Breast epithelium (tissue), 4 donors: ENCODE data around the gene NSL1. TPM values are rescaled to one million over a fixed set of nuclear protein-coding genes. Genes with fewer than 3 reads are reported as not detected.

Source experiments
- DNase-seq, 2 donors: peaks; one replicate each; pipeline ENCODE4 v3.0.0-alpha.2; 2019; ENCODE audit warnings: low spot score in 2 of 2
- H3K27ac ChIP-seq, 2 donors: fragments of 200-600 bp; sonication (generic) in 1 of 2; one replicate each; pipeline ENCODE4 v1.5.1; 2016 to 2019; ENCODE audit warnings: mild to moderate bottlenecking in 1 of 2
- H3K27me3 ChIP-seq, 2 donors: fragments of 200-600 bp; sonication (generic) in 1 of 2; one replicate each; pipeline versions ENCODE4 v1.5.1 to v1.6.0; 2017 to 2019; ENCODE audit warnings: control low read depth in 1 of 2, mild to moderate bottlenecking in 1 of 2
- H3K36me3 ChIP-seq: fragments of 200-600 bp; one replicate; pipeline ENCODE4 v1.5.1; 2019
- H3K4me1 ChIP-seq, 2 donors: fragments of 200-600 bp; sonication (generic); one replicate each; pipeline ENCODE4 v1.5.1; 2016 to 2019; ENCODE audit warnings: control low read depth in 1 of 2
- H3K4me3 ChIP-seq, 3 donors: fragments of 200-600 bp; sonication (generic); 1 replicate in 2 of 3; 2 replicates in 1 of 3; pipeline ENCODE4 v1.5.1; 2016 to 2019; ENCODE audit warnings: mild to moderate bottlenecking in 3 of 3, moderate library complexity in 2 of 3
- H3K9me3 ChIP-seq, 2 donors: fragments of 200-600 bp; sonication (generic) in 1 of 2; one replicate each; pipeline ENCODE4 v1.5.1; 2016 to 2019; ENCODE audit warnings: control low read depth in 1 of 2
- POLR2A ChIP-seq: fragments of 450-650 bp; IDR thresholded peaks from one replicate; pipeline ENCODE4 v1.6.1; 2016; ENCODE audit warnings: antibody characterized with exemption, mild to moderate bottlenecking, moderate library complexity
- POLR2AphosphoS5 ChIP-seq, 3 donors: sonication (generic); formaldehyde crosslinking; IDR thresholded peaks; one replicate each; pipeline ENCODE4 v1.6.1; 2017; ENCODE audit warnings: antibody characterized with exemption in 3 of 3
- intact Hi-C: fragments of 100-400 bp; cut with DNase I; formaldehyde crosslinking; loops from one replicate; pipeline ENCODE4 v1.15.1; 2023; ENCODE audit warnings: low total_unique reads
- total RNA-seq, 3 donors: library from RNA; depleted of rRNA; stranded (reverse); fragments of >200 nt; gene quantifications; one replicate each; pipeline ENCODE4 v1.1.0, GENCODE V29; 2016
- TF ChIP-seq, protein P1 (sequence below), 3 donors: fragments of 450-650 bp; IDR thresholded peaks; one replicate each; pipeline ENCODE4 v1.5.1; 2016 to 2017; ENCODE audit warnings: antibody characterized with exemption in 3 of 3, mild to moderate bottlenecking in 3 of 3, moderate library complexity in 3 of 3

NSL1 gene
- total RNA-seq, 3 donors from 2014 or later = 28.5 to 47.5 (median 44.6) TPM

GRCh38 chr1:212794561-212795014 is 3.0 kb upstream of the NSL1 start:
- intact Hi-C loops = no loop called here

GRCh38 chr1:212792396-212792908 is 875 bp upstream of the NSL1 start:
- H3K4me1 ChIP-seq = peaks cover 0 to 11% of the 10 kb centered on the region in 2 donors
- H3K27me3 ChIP-seq = no peaks in the 10 kb centered on the region
- no peaks in the 10 kb centered on the region for H3K9me3 ChIP-seq
- peak overlapping the region; percentile 74 to 96 (median 75) for H3K4me3 ChIP-seq
- DNase-seq = no peak
- H3K27ac ChIP-seq = peak overlapping the region; percentile 90 to 97
- H3K36me3 ChIP-seq = no peaks in the 10 kb centered on the region
- intact Hi-C loops = no loop called here
- TF ChIP-seq POLR2A = no peak
- TF ChIP-seq, protein P1, sequence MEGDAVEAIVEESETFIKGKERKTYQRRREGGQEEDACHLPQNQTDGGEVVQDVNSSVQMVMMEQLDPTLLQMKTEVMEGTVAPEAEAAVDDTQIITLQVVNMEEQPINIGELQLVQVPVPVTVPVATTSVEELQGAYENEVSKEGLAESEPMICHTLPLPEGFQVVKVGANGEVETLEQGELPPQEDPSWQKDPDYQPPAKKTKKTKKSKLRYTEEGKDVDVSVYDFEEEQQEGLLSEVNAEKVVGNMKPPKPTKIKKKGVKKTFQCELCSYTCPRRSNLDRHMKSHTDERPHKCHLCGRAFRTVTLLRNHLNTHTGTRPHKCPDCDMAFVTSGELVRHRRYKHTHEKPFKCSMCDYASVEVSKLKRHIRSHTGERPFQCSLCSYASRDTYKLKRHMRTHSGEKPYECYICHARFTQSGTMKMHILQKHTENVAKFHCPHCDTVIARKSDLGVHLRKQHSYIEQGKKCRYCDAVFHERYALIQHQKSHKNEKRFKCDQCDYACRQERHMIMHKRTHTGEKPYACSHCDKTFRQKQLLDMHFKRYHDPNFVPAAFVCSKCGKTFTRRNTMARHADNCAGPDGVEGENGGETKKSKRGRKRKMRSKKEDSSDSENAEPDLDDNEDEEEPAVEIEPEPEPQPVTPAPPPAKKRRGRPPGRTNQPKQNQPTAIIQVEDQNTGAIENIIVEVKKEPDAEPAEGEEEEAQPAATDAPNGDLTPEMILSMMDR (IDR thresholded peaks at IDR 0.05) = no peak
- TF ChIP-seq POLR2AphosphoS5 (IDR thresholded peaks at IDR 0.05) = no peak

More at GRCh38 chr1:212794561-212795014, 3.0 kb upstream of the NSL1 start:
- no peaks in the 10 kb centered on the region for H3K36me3 ChIP-seq
- TF ChIP-seq POLR2A (no peak), POLR2AphosphoS5 (IDR thresholded peaks at IDR 0.05) (no peak)
- TF ChIP-seq, protein P1 (IDR thresholded peaks at IDR 0.05) = no peak
- no peaks in the 10 kb centered on the region for H3K27me3 ChIP-seq
- H3K4me1 ChIP-seq = peaks cover 0 to 7% of the 10 kb centered on the region in 2 donors
- H3K27ac ChIP-seq = no peak overlapping the region
- no peak for DNase-seq
- no peaks in the 10 kb centered on the region for H3K9me3 ChIP-seq
- H3K4me3 ChIP-seq = no peak overlapping the region

DNA sequence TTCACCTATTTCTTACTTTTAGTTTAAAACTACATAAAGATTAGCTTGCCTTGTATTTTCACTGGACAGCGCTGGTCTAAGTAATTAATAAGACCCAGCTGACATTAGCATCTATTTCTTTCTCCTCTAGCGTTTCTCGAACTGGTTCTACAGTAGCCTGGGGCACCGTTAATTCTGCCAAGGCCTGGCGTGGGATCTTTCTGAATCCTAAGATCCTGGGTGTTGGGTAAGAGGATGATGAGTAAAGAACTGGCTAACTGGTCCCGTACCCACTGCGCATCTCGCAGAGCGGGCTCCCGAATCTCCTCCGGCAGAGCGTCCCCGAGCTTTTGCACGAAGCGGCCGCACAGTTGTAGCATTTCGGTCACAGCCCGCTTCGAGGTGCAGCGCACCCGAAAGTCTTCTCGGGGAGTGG is 309 bp downstream of the NSL1 start:
- H3K27ac ChIP-seq = peak overlapping the region; percentile 90 to 97
- peaks cover 0 to 11% of the 10 kb centered on the region in 2 donors for H3K4me1 ChIP-seq
- no peak for DNase-seq
- intact Hi-C loops = no loop called here
- H3K9me3 ChIP-seq = no peaks in the 10 kb centered on the region
- H3K36me3 ChIP-seq = no peaks in the 10 kb centered on the region
- peak overlapping the region; percentile 74 to 96 (median 75) for H3K4me3 ChIP-seq
- no peaks in the 10 kb centered on the region for H3K27me3 ChIP-seq
- TF ChIP-seq, protein P1 (IDR thresholded peaks at IDR 0.05) = no peak
- TF ChIP-seq POLR2AphosphoS5 (IDR thresholded peaks at IDR 0.05) (no peak), POLR2A (no peak)

DNA sequence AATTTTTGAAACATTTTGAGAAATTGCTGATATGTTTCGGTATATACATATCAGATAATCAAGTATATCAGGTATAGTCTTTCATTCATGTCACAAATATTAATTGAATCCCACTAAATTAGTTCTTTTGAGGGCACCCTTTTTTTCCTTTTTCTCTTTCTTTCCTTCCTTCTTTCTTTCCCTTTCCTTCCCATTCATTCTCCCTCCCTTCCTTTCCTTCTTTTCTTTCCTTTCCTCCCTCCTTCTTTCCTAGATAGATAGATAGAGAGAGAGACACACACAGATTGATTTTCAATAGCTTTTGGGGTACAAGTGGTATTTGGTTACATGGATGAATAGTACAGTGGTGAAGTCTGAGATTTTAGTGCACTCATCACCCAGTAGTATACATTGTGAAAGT is 5.7 kb downstream of the NSL1 start:
- DNase-seq = no peak
- TF ChIP-seq, protein P1 (IDR thresholded peaks at IDR 0.05) = no peak
- intact Hi-C loops = no loop called here
- Histone ChIP-seq H3K27ac (no peak overlapping the region), H3K36me3 (peaks cover 4% of the 10 kb centered on the region), H3K4me3 (no peak overlapping the region), H3K27me3 (no peaks in the 10 kb centered on the region), H3K9me3 (no peaks in the 10 kb centered on the region), H3K4me1 (peaks cover 0 to 10% of the 10 kb centered on the region in 2 donors)

DNA sequence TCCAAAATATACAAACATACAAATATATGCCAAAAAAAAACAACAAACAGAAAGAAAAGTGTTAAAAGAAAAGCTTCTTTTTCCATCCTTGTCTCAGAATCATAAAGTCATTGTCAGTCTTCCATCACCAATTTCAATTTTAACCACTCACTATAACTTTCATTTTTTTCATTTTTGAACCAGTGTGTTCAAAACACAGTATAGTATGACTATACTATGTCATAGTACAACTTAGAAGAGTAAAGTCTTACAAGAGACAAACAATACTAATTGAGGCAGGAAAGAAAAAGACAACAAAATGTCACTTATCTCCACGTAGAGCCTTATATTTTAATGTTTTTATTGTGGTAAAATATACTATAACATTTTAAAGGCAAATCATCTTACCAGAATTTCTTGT is 7.6 kb downstream of the NSL1 start:
- peaks cover 4% of the 10 kb centered on the region for H3K36me3 ChIP-seq
- no peak for DNase-seq
- H3K4me3 ChIP-seq = no peak overlapping the region
- no peaks in the 10 kb centered on the region for H3K27me3 ChIP-seq
- no peak overlapping the region for H3K27ac ChIP-seq
- intact Hi-C loops = no loop called here
- H3K4me1 ChIP-seq = peaks cover 0 to 4% of the 10 kb centered on the region in 2 donors
- H3K9me3 ChIP-seq = no peaks in the 10 kb centered on the region
- TF ChIP-seq POLR2AphosphoS5 (IDR thresholded peaks at IDR 0.05) = no peak
- TF ChIP-seq, protein P1 (IDR thresholded peaks at IDR 0.05) = no peak
